Measurements from ENCODE around the gene WDR77.

Gene WDR77

DNA sequence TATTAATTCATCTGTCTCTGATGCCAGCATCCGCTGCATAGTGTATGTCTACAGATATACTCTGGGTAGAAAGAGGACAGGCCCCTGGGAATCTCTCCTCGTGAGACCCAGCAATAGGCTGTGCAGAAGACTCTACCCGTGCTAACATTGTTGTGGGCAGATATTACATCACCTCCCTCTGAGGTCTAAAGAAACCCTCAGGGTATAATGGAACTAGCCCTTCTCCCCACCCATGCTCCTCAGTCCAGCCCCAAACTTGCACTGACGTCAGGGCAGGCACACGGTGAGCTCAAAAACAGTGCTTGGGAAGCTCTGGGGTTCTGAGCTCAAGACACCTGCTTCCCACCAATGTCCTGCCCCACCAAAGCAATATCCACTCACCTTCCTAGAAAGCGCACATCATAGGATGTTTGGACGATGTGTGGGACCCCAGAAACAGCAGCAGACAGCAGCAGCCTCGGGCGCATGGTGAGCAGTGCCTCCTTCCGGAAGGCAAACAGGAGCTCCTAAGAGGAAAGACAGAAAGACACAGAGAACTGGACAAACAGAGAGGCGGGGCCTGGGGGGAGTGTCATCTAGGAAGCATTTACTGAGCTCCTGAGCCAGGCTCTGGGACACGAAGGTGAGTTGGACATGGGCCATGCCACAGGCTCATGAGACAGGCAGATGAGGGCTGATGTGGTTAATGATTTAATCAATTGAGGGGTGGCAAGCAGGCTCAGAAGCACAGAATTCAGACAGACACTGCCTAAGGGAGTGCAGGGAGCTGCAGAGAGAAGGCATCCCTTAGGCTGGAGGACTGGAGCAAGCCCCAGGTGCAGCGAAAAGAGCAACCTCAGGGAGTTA lies 26.3 kb downstream of the WDR77 start:
- no peak for DNase-seq

DNA sequence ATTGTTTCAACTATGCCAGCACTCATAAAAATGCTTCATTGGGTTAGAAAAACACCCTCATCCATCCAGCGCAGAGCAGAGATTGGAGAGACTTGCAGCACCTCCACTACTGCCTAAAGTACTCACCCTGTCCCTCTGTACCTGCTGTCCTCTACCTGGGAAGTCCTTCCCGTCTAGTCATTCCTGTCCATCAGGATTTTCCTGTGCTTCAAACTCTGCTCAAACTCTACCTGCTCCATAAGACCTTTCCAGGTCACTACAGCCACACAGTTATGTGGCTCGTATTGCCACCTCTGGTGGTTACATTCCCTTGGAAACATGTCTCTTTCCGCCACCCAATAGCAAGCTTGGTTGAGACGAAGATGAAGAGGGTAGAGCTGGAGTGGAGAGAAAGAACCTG lies 28.7 kb downstream of the WDR77 start:
- no peak for DNase-seq

DNA sequence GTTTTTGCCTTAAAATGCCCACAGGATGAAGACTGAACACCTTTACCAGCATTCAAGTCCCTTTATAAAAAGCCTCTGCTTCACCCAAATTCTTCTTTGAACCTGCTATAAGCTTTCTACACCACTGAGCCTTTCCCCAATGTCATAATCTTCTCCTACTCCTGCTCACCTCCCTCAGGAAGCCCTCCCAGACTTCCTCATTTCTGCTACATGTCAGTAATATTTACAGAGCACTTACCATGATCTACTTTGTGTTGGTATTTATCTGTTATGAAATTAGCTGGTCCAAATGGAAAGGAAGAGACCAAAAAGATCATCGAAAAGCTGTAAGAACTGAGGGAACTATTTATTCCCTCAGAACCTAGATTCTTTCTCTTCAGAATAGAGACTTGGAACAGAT lies 30.0 kb downstream of the WDR77 start:
- no peak for DNase-seq

- DNase-seq, result no peak
These were observed 31.3 kb downstream of the WDR77 start for GRCh38 chr1:111417755-111418154.

GRCh38 chr1:111415461-111415860 lies 33.6 kb downstream of the WDR77 start:
- no peak for DNase-seq

GRCh38 chr1:111414756-111415155 lies 34.3 kb downstream of the WDR77 start:
- no peak for DNase-seq

DNA sequence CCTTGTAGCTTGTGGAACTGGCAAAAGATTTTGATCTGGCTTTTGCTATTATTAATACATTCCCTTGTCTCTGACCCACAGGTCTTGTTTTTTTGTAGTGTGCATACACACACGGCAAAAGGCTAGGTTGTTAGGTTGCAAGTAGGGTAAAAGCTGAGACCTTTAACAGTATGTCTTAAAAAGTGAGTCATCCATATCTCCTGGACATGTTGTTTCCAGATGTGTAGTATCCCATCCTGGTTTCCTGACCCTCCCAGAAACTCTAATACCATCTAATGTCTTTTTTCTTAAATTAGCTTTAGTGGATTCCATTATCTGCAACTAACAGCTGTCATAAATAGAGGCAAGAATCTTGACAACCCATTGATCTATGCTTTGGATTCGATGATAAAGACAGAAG lies 36.2 kb downstream of the WDR77 start:
- no peak for DNase-seq

DNA sequence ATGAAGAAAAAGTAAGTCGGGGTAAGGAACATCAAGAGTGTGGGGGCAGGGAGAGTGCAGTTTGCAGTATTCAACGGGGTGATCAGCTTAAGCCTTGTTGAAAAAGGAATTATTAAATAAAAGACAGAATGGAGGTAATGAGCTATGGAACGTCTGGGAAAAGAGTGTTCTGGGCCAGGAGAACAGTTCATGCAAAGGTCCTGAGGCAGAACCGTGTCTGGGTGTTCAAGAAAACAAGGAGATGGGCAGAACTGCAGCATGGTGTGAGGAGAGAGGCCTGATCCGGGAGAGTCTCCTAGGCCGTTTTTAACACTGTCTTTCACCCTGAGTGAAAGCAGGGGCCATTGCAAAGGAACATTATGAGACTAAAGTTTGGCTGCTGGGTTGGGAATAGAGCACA lies 41.8 kb downstream of the WDR77 start:
- no peak for DNase-seq

GRCh38 chr1:111406321-111406768 lies 42.7 kb downstream of the WDR77 start:
- DNase-seq, result no peak

DNA sequence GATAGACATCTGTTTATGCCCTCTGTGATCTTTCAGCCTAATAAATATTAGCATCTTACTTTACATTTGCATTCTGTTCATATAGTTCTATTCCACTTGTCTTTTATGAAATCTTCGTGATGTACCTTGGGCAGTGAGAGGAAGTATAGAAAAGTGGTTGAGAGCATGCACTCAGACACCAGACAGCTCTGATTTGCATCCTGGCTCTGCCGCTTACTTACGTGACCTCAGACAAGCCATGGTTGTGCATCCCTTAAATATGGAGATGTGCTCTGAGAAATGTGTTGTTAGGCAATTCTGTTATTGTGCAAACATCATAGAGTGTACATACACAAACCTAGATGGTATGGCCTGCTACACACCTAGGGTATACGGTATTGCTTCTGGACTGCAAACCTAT lies 44.5 kb downstream of the WDR77 start:
- no peak for DNase-seq

DNA sequence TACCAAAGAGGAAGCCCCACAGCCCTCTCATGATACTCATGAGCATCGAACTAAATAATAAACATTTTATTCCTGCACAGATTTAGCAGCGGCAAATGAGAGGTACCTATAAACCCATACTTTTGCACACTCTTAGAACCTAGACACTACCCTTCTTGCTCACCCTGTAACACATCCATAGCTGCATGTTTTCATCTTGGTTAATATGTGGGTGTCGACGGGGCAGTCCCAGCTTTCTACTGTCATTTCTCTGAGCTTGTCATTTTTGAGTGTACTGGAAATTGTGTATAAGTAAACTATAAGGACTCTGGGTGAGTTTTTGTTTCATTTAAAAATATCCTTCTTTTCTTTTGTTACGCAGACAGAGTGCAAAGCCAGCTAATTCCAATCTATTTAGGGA lies 47.0 kb downstream of the WDR77 start:
- DNase-seq, result no peak

DNA sequence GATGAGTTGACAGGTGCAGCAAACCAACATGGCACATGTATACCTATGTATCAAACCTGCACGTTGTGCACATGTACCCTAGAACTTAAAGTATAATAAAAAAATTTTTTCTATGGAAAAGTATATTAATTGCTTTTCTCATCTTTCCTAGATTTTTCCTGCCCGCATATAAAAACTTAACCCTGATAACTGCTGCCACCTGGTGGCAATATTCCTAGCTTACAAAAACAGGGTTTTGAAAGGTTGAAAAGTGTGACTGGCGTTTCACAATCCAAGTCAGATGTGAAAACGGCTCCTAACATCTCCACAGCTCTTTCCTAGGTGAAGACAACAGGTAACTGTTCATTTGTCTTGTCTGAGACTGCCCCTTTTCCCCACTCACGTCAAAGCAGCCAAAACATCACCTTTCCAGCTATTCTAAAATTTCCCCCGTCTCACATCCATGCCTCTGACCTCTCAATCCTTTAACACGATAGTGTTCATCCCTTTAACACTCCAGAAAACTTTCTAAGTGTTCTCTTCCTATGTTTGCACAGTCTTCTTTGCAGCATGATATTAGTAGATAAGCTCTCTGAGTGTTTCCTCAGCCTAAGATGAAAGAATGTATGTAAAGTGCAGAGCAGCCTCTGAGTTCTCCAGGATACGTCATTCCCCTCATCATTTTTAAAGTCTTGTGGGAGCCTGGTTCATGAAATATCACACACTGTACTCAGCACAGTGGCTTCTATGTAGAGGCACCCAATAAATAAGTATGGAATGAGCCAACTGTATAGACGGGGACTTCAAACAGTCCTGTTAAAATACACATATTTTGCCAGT lies 49.1 kb downstream of the WDR77 start:
- no peak for DNase-seq

- no peak for DNase-seq
These were observed 56.6 kb downstream of the WDR77 start for GRCh38 chr1:111392460-111392945.

- no peak for DNase-seq
These were observed 57.0 kb downstream of the WDR77 start for GRCh38 chr1:111392042-111392441.
